Ishikawa (cell line): Measurements from ENCODE around the gene SLC19A3.

Experiments used
- CEBPB ChIP-seq: IDR thresholded peaks from 2 replicates; pipeline ENCODE4 v1.6.1; 2012
- CREB1 ChIP-seq: IDR thresholded peaks from 2 replicates; pipeline ENCODE4 v1.6.1; 2012; ENCODE audit warnings: low read depth
- EGR1 ChIP-seq: IDR thresholded peaks from 2 replicates; pipeline ENCODE4 v1.6.1; 2012
- EP300 ChIP-seq: IDR thresholded peaks from 2 replicates; pipeline ENCODE4 v1.6.1; 2012; ENCODE audit warnings: borderline replicate concordance
- REST ChIP-seq: IDR thresholded peaks from 2 replicates; pipeline ENCODE4 v1.6.1; 2012; ENCODE audit warnings: low read depth, mild to moderate bottlenecking
- TAF1 ChIP-seq: IDR thresholded peaks from 2 replicates; pipeline ENCODE4 v1.6.1; 2012; ENCODE audit warnings: low read depth, mild to moderate bottlenecking
- TCF12 ChIP-seq: IDR thresholded peaks from 2 replicates; pipeline ENCODE4 v1.6.1; 2012; ENCODE audit warnings: low read depth
- TEAD4 ChIP-seq: IDR thresholded peaks from 2 replicates; pipeline ENCODE4 v1.6.1; 2012
- YY1 ChIP-seq: IDR thresholded peaks from 2 replicates; pipeline ENCODE4 v1.6.1; 2012; ENCODE audit warnings: low read depth
- ZBTB7A ChIP-seq: IDR thresholded peaks from 2 replicates; pipeline ENCODE4 v1.6.1; 2012; ENCODE audit warnings: low read depth

DNA sequence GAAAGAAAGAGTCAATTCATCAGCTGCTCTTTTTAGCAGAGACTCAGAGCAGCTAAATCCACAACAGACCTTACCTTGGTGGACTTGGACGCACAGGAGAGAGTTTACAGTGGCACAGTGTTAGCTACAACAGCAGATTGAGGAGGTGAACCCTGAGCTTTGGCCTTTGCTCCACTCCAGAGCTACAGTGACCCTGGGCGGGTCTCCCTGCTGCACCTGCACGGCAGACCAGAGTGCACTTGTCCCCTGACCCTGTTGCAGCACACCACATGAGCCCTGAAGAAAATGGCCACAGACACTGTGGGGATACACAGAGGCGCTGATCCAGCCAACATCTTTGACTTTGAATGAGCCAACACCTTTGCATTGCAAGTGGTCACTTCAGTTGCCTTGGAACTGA lies 11.0 kb downstream of the SLC19A3 start:
- TF ChIP-seq EP300: no peak
- TF ChIP-seq YY1: no peak
- no peak for TF ChIP-seq TCF12
- TF ChIP-seq REST: no peak
- no peak for TF ChIP-seq EGR1
- no peak for TF ChIP-seq TEAD4
- TF ChIP-seq CREB1: no peak
- TF ChIP-seq ZBTB7A: no peak
- TF ChIP-seq TAF1: no peak
- no peak for TF ChIP-seq CEBPB
